Upper lobe of right lung (tissue), 1 donor: Measurements from ENCODE around the gene RASAL2. TPM values are rescaled to one million over a fixed set of nuclear protein-coding genes. Genes with fewer than 3 reads are reported as not detected.
"Not testable (repeated sequence)": the region's sequence is repeated elsewhere in the genome, so short reads cannot be mapped to it uniquely, and the experiment has no call there.

ENCODE experiments used
- ATAC-seq: fragments of 200-7000 bp; cut with Tn5 transposase; one replicate; pipeline ENCODE4 v1.9.1; 2020; ENCODE audit warnings: mild to moderate bottlenecking, moderate library complexity
- DNase-seq: peaks from one replicate; pipeline ENCODE4 v3.0.0-alpha.2; 2020
- H3K27ac ChIP-seq: fragments of 200-600 bp; one replicate; pipeline ENCODE4 v1.8.0; 2022
- H3K27me3 ChIP-seq: fragments of 200-600 bp; one replicate; pipeline ENCODE4 v1.8.0; 2022; ENCODE audit warnings: mild to moderate bottlenecking
- H3K36me3 ChIP-seq: fragments of 200-600 bp; one replicate; pipeline ENCODE4 v1.8.0; 2022
- H3K4me1 ChIP-seq: fragments of 200-600 bp; one replicate; pipeline ENCODE4 v1.8.0; 2022
- H3K4me3 ChIP-seq: fragments of 200-600 bp; one replicate; pipeline ENCODE4 v1.8.0; 2022; ENCODE audit warnings: mild to moderate bottlenecking
- H3K9me3 ChIP-seq: fragments of 200-600 bp; one replicate; pipeline ENCODE4 v1.8.0; 2022
- intact Hi-C: fragments of 100-400 bp; cut with DNase I; formaldehyde crosslinking; loops from one replicate; pipeline ENCODE4 v1.11.0; 2022
- total RNA-seq: library from RNA; stranded (reverse); fragmentation: NEBNext Ultra II Directional; extraction: Animal tissue kit (Norgen Biotek cat#: 25700); gene quantifications from one replicate; pipeline ENCODE4 v1.2.1, GENCODE V29; 2021
- TF ChIP-seq, protein P1 (sequence below): fragments of 200-600 bp; IDR thresholded peaks from one replicate; pipeline ENCODE4 v1.8.0; 2022; ENCODE audit warnings: antibody characterized with exemption
- donor health status: DM: no; HTN: yes; CAD: no; lungs with severe emphysema.

Gene RASAL2
- total RNA-seq, 1 donor from 2014 or later: 39.4 TPM

DNA sequence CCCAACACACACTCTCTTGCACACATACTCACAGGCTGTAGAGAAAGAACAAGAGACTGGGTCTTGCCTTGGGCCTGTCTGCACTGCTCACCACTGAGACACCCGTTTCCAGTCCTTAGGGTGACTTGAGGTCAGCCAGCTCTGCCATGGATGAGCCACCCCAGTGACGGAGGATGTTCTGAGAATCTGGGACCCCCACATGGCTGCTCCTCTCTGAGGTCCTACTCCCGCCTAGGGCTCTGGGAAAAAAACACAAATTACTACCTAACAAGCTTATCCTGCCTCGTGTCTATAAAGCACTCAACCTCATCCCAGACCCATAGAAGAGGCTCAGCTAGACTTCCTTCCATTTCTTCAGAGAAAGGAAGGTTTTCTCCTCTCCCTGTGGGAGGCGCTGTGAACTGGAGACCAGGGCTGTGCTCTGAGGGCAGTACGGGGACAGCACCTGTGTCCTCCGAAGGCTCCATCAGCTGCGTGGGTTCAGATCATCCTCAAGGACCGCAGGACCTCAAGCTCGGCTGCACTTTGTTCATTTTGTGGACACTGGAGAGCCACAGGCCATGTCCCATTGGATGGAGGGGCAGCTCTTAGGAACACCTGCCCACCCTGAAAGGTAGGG, 407.1 kb downstream of the RASAL2 start:
- intact Hi-C loops: no loop called here
- H3K9me3 ChIP-seq: no peaks in the 10 kb centered on the region
- ATAC-seq: no peak

DNA sequence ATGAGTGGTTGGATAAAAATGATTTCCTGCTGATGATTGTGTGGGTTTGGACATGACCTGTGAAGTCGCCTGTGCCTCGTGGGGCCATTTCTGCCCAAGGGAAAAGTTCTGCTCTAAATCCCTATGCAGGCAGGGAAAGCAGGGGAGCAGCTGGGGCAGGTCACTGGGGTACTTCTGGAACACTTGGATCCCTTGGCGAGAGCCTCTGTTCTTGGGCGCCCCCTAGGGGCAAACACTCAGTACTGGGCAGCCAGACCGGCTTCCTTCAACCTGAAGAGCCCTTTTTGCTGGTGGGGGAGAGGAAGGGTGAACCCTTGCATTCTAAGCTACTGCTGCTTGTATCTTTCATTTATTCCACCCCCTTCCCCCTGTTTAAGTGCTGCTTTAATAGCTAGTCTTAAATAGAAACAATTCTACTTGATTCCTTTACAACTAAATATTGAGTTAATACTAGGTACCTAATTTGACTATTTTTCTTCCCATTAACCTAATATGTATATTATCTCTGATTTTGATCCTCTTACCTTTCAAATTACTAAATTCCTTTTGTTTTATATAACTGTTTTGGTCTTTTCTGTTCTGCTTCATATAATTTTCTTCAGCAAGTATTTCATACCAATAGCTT, 407.9 kb downstream of the RASAL2 start:
- Histone ChIP-seq H3K27ac (no peak overlapping the region), H3K4me1 (no peaks in the 10 kb centered on the region), H3K4me3 (no peak overlapping the region), H3K9me3 (no peaks in the 10 kb centered on the region), H3K36me3 (no peaks in the 10 kb centered on the region), H3K27me3 (no peaks in the 10 kb centered on the region)
- TF ChIP-seq, protein P1, sequence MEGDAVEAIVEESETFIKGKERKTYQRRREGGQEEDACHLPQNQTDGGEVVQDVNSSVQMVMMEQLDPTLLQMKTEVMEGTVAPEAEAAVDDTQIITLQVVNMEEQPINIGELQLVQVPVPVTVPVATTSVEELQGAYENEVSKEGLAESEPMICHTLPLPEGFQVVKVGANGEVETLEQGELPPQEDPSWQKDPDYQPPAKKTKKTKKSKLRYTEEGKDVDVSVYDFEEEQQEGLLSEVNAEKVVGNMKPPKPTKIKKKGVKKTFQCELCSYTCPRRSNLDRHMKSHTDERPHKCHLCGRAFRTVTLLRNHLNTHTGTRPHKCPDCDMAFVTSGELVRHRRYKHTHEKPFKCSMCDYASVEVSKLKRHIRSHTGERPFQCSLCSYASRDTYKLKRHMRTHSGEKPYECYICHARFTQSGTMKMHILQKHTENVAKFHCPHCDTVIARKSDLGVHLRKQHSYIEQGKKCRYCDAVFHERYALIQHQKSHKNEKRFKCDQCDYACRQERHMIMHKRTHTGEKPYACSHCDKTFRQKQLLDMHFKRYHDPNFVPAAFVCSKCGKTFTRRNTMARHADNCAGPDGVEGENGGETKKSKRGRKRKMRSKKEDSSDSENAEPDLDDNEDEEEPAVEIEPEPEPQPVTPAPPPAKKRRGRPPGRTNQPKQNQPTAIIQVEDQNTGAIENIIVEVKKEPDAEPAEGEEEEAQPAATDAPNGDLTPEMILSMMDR: peak; percentile 92
- DNase-seq (peak; percentile 88), ATAC-seq (peak; percentile 86)
- intact Hi-C loops: no loop called here

More for the DNA sequence above, 407.1 kb downstream of the RASAL2 start:
- TF ChIP-seq, protein P1: no peak
- no peak overlapping the region for H3K27ac ChIP-seq
- no peaks in the 10 kb centered on the region for H3K36me3 ChIP-seq
- H3K4me1 ChIP-seq: no peaks in the 10 kb centered on the region
- no peak overlapping the region for H3K4me3 ChIP-seq
- no peaks in the 10 kb centered on the region for H3K27me3 ChIP-seq
- DNase-seq: no peak

DNA sequence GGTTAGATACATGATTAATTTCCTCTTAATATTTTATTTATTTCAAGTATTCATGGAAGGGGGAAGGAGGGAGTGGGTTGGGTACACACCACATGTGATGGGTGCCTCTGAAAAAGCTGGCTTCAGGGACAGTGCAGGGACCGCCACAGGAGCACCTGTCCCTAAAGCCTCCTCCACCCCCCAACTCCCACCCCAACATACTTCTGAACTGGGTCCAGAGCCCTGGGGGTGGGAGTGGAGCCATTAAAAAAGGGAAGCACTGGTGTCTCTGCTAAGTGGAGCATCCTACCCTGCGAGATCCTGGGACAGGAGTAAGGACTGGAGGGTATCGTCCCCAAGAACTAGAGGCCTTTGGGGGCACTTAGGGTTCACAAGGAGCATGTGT, 408.4 kb downstream of the RASAL2 start:
- H3K9me3 ChIP-seq: no peaks in the 10 kb centered on the region

DNA sequence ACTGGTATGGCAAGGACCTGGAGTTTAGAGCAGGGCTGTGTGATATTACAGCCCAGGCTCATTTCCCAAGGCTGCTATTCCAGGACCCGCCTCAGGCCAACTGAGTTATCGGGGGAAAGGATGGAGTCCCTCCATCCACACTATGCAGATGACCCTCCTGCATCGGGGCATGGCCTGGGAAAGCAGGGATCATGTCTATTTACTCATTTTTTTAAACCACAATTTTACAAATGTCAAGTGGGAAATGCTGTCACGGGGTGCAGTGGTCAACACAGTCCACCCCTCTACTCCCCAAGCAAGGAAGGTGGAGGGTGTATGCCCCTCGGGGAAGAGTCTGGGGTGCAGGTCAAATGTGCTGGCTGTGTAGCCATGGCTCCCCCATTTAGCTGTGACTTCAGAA, 409.0 kb downstream of the RASAL2 start:
- no peaks in the 10 kb centered on the region for H3K4me1 ChIP-seq
- no peaks in the 10 kb centered on the region for H3K27me3 ChIP-seq
- no peak overlapping the region for H3K27ac ChIP-seq
- no peaks in the 10 kb centered on the region for H3K36me3 ChIP-seq
- DNase-seq (no peak), ATAC-seq (no peak)
- intact Hi-C loops: no loop called here
- no peaks in the 10 kb centered on the region for H3K9me3 ChIP-seq
- TF ChIP-seq, protein P1: no peak
- H3K4me3 ChIP-seq: no peak overlapping the region

More for the DNA sequence above, 408.4 kb downstream of the RASAL2 start:
- DNase-seq (no peak), ATAC-seq (no peak)
- Histone ChIP-seq H3K4me1 (no peaks in the 10 kb centered on the region), H3K27ac (no peak overlapping the region), H3K4me3 (no peak overlapping the region), H3K27me3 (no peaks in the 10 kb centered on the region), H3K36me3 (no peaks in the 10 kb centered on the region)
- intact Hi-C loops: no loop called here
- TF ChIP-seq, protein P1: no peak

DNA sequence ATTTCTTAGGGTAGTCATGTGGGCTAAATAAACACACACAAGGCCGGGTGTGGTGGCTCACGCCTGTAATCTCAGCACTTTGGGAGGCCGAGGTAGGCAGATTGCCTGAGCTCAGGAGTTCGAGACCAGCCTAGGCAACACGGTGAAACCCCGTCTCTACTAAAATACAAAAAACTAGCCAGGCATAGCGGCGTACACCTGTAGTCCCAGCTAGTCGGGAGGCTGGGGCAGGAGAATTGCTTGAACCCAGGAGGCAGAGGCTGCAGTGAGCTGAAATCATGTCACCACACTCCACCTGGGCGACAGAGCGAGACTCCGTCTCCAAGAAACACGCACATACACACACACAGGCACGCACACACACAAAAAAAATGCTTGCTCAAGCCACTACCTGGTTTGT, 409.4 kb downstream of the RASAL2 start:
- H3K4me3 ChIP-seq, ATAC-seq, H3K36me3 ChIP-seq, H3K4me1 ChIP-seq, intact Hi-C loops, H3K9me3 ChIP-seq, DNase-seq, H3K27me3 ChIP-seq, H3K27ac ChIP-seq: not testable (repeated sequence)

DNA sequence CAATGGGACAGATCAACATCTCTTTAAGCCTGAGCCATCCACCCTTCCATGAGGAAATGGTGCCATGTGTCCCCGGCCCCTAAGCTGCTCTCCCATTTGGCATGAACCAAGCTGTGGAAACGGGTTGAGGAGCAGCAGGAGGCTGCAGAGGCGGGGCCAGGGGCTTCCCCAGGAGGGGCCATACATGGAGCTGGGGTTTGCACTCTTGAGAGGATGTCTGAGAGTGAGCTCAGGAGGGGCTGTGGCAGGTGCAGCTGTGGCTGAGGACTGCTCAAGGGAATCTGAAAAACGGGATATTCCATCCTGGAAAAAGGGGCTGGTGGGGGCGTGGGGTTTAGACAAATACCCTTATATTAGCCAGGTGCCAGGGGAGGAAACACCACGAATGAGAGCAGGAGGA, 409.9 kb downstream of the RASAL2 start:
- H3K27me3 ChIP-seq: no peaks in the 10 kb centered on the region
- H3K4me3 ChIP-seq: no peak overlapping the region
- no peaks in the 10 kb centered on the region for H3K4me1 ChIP-seq
- no peaks in the 10 kb centered on the region for H3K36me3 ChIP-seq
- H3K27ac ChIP-seq: no peak overlapping the region
- ATAC-seq (no peak), DNase-seq (no peak)
- no peaks in the 10 kb centered on the region for H3K9me3 ChIP-seq
- intact Hi-C loops: no loop called here
- TF ChIP-seq, protein P1: no peak
